Measurements from ENCODE around the gene SRSF2.

- TF ChIP-seq POLR2A (IDR thresholded peaks at IDR 0.05) = no peak
- TF ChIP-seq, protein P1, sequence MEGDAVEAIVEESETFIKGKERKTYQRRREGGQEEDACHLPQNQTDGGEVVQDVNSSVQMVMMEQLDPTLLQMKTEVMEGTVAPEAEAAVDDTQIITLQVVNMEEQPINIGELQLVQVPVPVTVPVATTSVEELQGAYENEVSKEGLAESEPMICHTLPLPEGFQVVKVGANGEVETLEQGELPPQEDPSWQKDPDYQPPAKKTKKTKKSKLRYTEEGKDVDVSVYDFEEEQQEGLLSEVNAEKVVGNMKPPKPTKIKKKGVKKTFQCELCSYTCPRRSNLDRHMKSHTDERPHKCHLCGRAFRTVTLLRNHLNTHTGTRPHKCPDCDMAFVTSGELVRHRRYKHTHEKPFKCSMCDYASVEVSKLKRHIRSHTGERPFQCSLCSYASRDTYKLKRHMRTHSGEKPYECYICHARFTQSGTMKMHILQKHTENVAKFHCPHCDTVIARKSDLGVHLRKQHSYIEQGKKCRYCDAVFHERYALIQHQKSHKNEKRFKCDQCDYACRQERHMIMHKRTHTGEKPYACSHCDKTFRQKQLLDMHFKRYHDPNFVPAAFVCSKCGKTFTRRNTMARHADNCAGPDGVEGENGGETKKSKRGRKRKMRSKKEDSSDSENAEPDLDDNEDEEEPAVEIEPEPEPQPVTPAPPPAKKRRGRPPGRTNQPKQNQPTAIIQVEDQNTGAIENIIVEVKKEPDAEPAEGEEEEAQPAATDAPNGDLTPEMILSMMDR (IDR thresholded peaks at IDR 0.05) = no peak
Measured at GRCh38 chr17:76695059-76695831, 41.9 kb downstream of the SRSF2 start.
